B cell (primary cell): ENCODE measurements around the gene TMEM38B. TPM values are rescaled to one million over a fixed set of nuclear protein-coding genes. Genes with fewer than 3 reads are reported as not detected.

Experiments used
- ATAC-seq: fragments of 200-7000 bp; cut with Tn5 transposase; one replicate; pipeline ENCODE4 v1.10.0; 2021; ENCODE audit warnings: low read depth, mild to moderate bottlenecking, moderate number of reproducible peaks, moderate library complexity
- CTCF ChIA-PET: fragments of 350-600 bp; sonication (Branson Sonifier 250); formaldehyde crosslinking; loops from one replicate; lab custom pipeline; 2021; ENCODE audit warnings: antibody characterized with exemption, inconsistent platforms; lab: Charles Lee
- POLR2A ChIA-PET: fragments of 350-600 bp; sonication (Branson Sonifier 250); formaldehyde crosslinking; loops from one replicate; lab custom pipeline; 2021; ENCODE audit warnings: antibody characterized with exemption; lab: Charles Lee
- DNase-seq: peaks from one replicate; pipeline ENCODE4 v3.0.0; 2013
- H2AFZ ChIP-seq: 2 replicates; pipeline ENCODE4 v1.6.1; 2012; ENCODE audit warnings: mild to moderate bottlenecking, low read depth, low read length; ENCODE audit not compliant: insufficient read depth, poor library complexity, severe bottlenecking
- H3K27ac ChIP-seq, 2 donors: 1 replicate in 1 of 2; 2 replicates in 1 of 2; pipeline ENCODE4 v1.5.1; 2012 to 2013; ENCODE audit warnings: low read length in 2 of 2, mild to moderate bottlenecking in 2 of 2, moderate library complexity in 1 of 2
- H3K27me3 ChIP-seq, 4 experiments: fragments of 200-600 bp in 1 of 4; sonication (generic) in 1 of 4; replicated peaks in 1 of 4; 1 replicate in 2 of 4; 2 replicates in 2 of 4; pipeline versions ENCODE4 v1.6.1 to v1.7.0; 2013 to 2016; ENCODE audit warnings: low read length in 3 of 4, mild to moderate bottlenecking in 2 of 4, mixed read lengths in 1 of 4, moderate library complexity in 1 of 4; ENCODE audit not compliant: insufficient read depth in 4 of 4, control insufficient read depth in 3 of 4; ENCODE audit errors: control extremely low read depth in 1 of 4
- H3K36me3 ChIP-seq, 2 experiments: replicated peaks in 1 of 2; 1 replicate in 1 of 2; 2 replicates in 1 of 2; pipeline versions ENCODE4 v1.6.1 to v1.7.1; 2013; ENCODE audit warnings: low read length in 1 of 2; ENCODE audit not compliant: insufficient read depth in 2 of 2, control insufficient read depth in 1 of 2; ENCODE audit errors: control extremely low read depth in 1 of 2, extremely low read depth in 1 of 2
- H3K4me1 ChIP-seq, 2 donors: fragments of 200-600 bp in 1 of 2; sonication (generic) in 1 of 2; 1 replicate in 1 of 2; 2 replicates in 1 of 2; pipeline versions ENCODE4 v1.5.1 to v1.6.1; 2013 to 2017; ENCODE audit warnings: low read length in 2 of 2; ENCODE audit not compliant: control insufficient read depth in 2 of 2, insufficient read depth in 2 of 2
- H3K4me2 ChIP-seq: replicated peaks from 2 replicates; pipeline ENCODE3; 2012; ENCODE audit warnings: mild to moderate bottlenecking, low read depth, low read length; ENCODE audit not compliant: poor library complexity, severe bottlenecking
- H3K4me3 ChIP-seq, 5 experiments: fragments of 200-600 bp in 1 of 5; sonication (generic) in 1 of 5; 1 replicate in 3 of 5; 2 replicates in 2 of 5; pipeline versions ENCODE4 v1.5.1 to v1.7.0; 2011 to 2016; ENCODE audit warnings: low read length in 4 of 5, mild to moderate bottlenecking in 4 of 5, low read depth in 2 of 5, control low read depth in 1 of 5, moderate library complexity in 1 of 5; ENCODE audit not compliant: insufficient read depth in 1 of 5; ENCODE audit errors: control extremely low read depth in 1 of 5, extremely low read depth in 1 of 5
- H3K79me2 ChIP-seq: fragments of 200-600 bp; sonication (generic); one replicate; pipeline ENCODE4 v1.6.0; 2016; ENCODE audit warnings: low read length; ENCODE audit not compliant: control insufficient read depth, insufficient read depth
- H3K9ac ChIP-seq: fragments of 200-600 bp; sonication (generic); 2 replicates; pipeline ENCODE4 v1.6.1; 2017; ENCODE audit warnings: mild to moderate bottlenecking, low read length, moderate library complexity
- H3K9me3 ChIP-seq, 3 donors: one replicate each; pipeline versions ENCODE4 v1.6.1 to v1.7.1; 2013; ENCODE audit warnings: low read length in 2 of 3; ENCODE audit not compliant: control insufficient read depth in 2 of 3, insufficient read depth in 1 of 3; ENCODE audit errors: control extremely low read depth in 1 of 3
- H4K20me1 ChIP-seq: 2 replicates; pipeline ENCODE4 v1.6.0; 2012; ENCODE audit warnings: mild to moderate bottlenecking, low read length; ENCODE audit not compliant: insufficient read depth, control insufficient read depth, poor library complexity, severe bottlenecking
- H3K27ac Mint-ChIP-seq: one replicate; pipeline ENCODE4 v1.8.0; 2021; ENCODE audit warnings: mixed read lengths
- H3K27me3 Mint-ChIP-seq: one replicate; pipeline ENCODE4 v1.8.0; 2021; ENCODE audit warnings: mixed read lengths
- H3K4me1 Mint-ChIP-seq: one replicate; pipeline ENCODE4 v1.8.0; 2021; ENCODE audit warnings: mixed read lengths
- H3K4me3 Mint-ChIP-seq: one replicate; pipeline ENCODE4 v1.8.0; 2021; ENCODE audit warnings: mixed read lengths
- H3K9me3 Mint-ChIP-seq: one replicate; pipeline ENCODE4 v1.8.0; 2022; ENCODE audit warnings: mixed read lengths; ENCODE audit not compliant: insufficient read depth
- CTCF ChIP-seq: fragments of 200-600 bp; IDR thresholded peaks from one replicate; pipeline ENCODE4 v1.8.0; 2022; ENCODE audit warnings: antibody characterized with exemption, mild to moderate bottlenecking
- EZH2 ChIP-seq: IDR thresholded peaks from 2 replicates; pipeline ENCODE4 v1.6.1; 2012; ENCODE audit warnings: borderline replicate concordance, low read depth, mild to moderate bottlenecking, moderate library complexity, low read length; ENCODE audit not compliant: insufficient read depth, poor library complexity, severe bottlenecking
- WGBS: methylation state at CpG from one replicate; pipeline ENCODE4 v1.1.5; 2013; ENCODE audit warnings: missing lambda C conversion rate; ENCODE audit not compliant: insufficient coverage; 5-methylcytosine and 5-hydroxymethylcytosine counted together
- intact Hi-C: fragments of 100-400 bp; cut with micrococcal nuclease; formaldehyde crosslinking; loops from one replicate; pipeline ENCODE4 v1.10.0; 2022
- polyA plus RNA-seq: library from polyadenylated mRNA; depleted of rRNA; stranded (reverse); fragments of >200 nt; gene quantifications from 2 replicates; pipeline ENCODE4 v1.2.3, GENCODE V29; 2012
- total RNA-seq, 2 donors: library from RNA; stranded (reverse); fragments of 120-200 nt in 1 of 2; gene quantifications; 1 replicate in 1 of 2; 2 replicates in 1 of 2; pipeline versions ENCODE4 v1.2.3 to v1.2.4, GENCODE V29; 2013 to 2022

Gene TMEM38B
- total and polyA plus RNA-seq, 2 donors (not counting 1 experiment from before 2014, with no cell fraction given) = 6.4 to 29.6 TPM

DNA sequence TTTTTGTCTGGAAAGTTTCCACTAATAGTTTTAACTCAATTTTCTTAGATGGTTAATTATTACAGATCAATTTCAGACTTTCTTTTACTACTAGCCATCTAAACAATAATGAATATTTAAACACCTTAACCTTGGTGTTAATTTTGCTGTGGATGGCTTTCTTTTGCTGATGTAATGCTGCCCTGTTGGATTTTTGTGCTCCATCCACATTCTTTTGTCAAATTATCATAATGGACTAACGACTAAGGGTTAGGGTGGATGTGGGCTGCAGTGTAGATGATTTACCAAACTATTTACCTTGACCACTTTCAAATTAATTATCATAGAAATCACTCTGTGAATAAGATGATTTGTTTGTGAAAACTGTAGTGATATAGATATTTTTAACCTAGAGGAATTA lies 15.6 kb upstream of the TMEM38B start:
- Histone ChIP-seq H3K36me3 (no peaks in the 10 kb centered on the region), H3K9ac (no peak overlapping the region), H3K9me3 (peaks cover 0 to 5% (median 0%) of the 10 kb centered on the region in 3 donors), H3K4me3 (no peak overlapping the region), H3K4me1 (peaks cover 4 to 5% of the 10 kb centered on the region in 2 donors), H3K27ac (no peak overlapping the region), H3K79me2 (no peaks in the 10 kb centered on the region), H3K4me2 (no peak overlapping the region), H2AFZ (no peak overlapping the region), H4K20me1 (no peaks in the 10 kb centered on the region), H3K27me3 (no peaks in the 10 kb centered on the region)
- CTCF ChIA-PET = interaction anchor here (0.6 to 1.7 kb wide), 2 partner anchors 8 to 15 kb away, joined by 3 read pairs; no protein-coding TSS in a partner anchor
- Mint-ChIP-seq H3K27me3 (peaks cover 4% of the 10 kb centered on the region), H3K9me3 (no peaks in the 10 kb centered on the region), H3K27ac (no peak overlapping the region), H3K4me1 (peaks cover 2% of the 10 kb centered on the region), H3K4me3 (no peak overlapping the region)
- POLR2A ChIA-PET = interaction anchor here (0.8 kb wide), 1 partner anchor 16 kb away, joined by 5 read pairs; the partner anchor contains the start of gene TAL2
- no CpG with 5 or more reads among the region's 1 CpG for WGBS
- DNase-seq (no peak), ATAC-seq (no peak)
- TF ChIP-seq CTCF (no peak), EZH2 (no peak)
- intact Hi-C loops = no loop called here

DNA sequence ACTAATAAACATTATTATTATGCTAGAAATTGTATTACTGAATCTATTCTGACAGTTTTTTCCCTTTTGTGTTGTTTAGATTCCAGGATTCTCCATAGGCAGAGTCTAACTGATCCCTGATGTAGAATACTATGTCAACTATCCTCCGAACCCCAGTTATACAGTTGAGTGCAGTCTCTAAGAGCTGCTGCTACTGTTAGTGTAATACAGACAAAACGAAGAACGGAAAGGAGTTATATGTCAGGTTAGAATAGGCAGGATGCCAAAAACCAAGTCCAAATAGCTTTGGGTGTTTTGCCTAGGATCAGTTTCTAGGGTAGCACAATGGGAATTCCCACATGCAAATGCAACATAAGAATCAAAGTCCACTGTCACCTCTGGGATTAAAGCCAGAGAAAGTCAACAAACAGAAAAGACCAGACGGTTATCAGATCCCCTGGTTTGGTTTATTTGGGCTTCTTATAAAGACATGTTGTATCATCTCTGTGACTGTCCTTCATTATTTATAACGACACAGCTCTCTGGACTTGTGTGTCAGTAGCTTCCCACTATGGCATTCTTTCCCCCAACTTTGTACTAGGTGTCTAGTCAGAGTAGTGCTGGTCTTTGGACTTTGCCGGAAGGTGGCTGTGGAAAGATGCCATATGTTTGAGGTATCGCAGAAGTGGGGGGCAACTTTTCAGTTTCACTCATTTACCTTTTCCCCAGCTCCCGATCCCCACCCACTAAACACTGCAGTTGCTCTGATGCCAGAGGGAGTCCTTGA lies 14.9 kb upstream of the TMEM38B start:
- Histone ChIP-seq H4K20me1 (no peaks in the 10 kb centered on the region), H3K9ac (no peak overlapping the region), H3K4me3 (no peak overlapping the region), H3K79me2 (no peaks in the 10 kb centered on the region), H3K4me1 (no peaks in the 10 kb centered on the region), H3K9me3 (no peaks in the 10 kb centered on the region), H3K4me2 (no peak overlapping the region), H3K27ac (no peak overlapping the region), H3K36me3 (no peaks in the 10 kb centered on the region), H3K27me3 (no peaks in the 10 kb centered on the region), H2AFZ (no peak overlapping the region)
- intact Hi-C loops = no loop called here
- Mint-ChIP-seq H3K9me3 (no peaks in the 10 kb centered on the region), H3K4me1 (no peaks in the 10 kb centered on the region), H3K27me3 (peaks cover 4% of the 10 kb centered on the region), H3K4me3 (no peak overlapping the region), H3K27ac (no peak overlapping the region)
- no peak for TF ChIP-seq EZH2
- no peak for TF ChIP-seq CTCF
- no peak for DNase-seq
- 90% methylated on average over 2 of the region's 8 CpGs for WGBS
- ChIA-PET CTCF (interaction anchor here (1.3 kb wide), 1 partner anchor 39 kb away, joined by 6 read pairs; no protein-coding TSS in a partner anchor), POLR2A (no interaction called here)
- no peak for ATAC-seq
